GM12878 (cell line): Measurements from ENCODE around the gene HEBP1.

Source experiments
- CBX3 ChIP-seq: fragments of 200-600 bp; sonication (generic); IDR thresholded peaks from 2 replicates; pipeline ENCODE4 v1.6.1; 2016; ENCODE audit warnings: low read depth, borderline replicate concordance
- CTCF ChIP-seq, 3 experiments: IDR thresholded peaks in 2 of 3; conservative IDR thresholded peaks in 1 of 3; 2 replicates each; pipeline ENCODE4 v1.5.1; 2011; ENCODE audit warnings: low read depth in 3 of 3, low read length in 3 of 3, mild to moderate bottlenecking in 3 of 3, control low read depth in 2 of 3, moderate library complexity in 2 of 3, inconsistent platforms in 1 of 3, mixed read lengths in 1 of 3; ENCODE audit not compliant: control insufficient read depth in 2 of 3, insufficient read depth in 1 of 3; ENCODE audit errors: extremely low read depth in 1 of 3
- EZH2 ChIP-seq: IDR thresholded peaks from 2 replicates; pipeline ENCODE4 v1.6.1; 2012; ENCODE audit warnings: low read depth, mild to moderate bottlenecking, control low read depth, inconsistent platforms, low read length, borderline replicate concordance; ENCODE audit not compliant: control insufficient read depth
- JUND ChIP-seq: IDR thresholded peaks from 2 replicates; pipeline ENCODE4 v1.6.1; 2012; ENCODE audit warnings: low read depth, mild to moderate bottlenecking, low read length, improper control_type of control experiment, moderate library complexity
- KDM1A ChIP-seq: fragments of 200-600 bp; sonication (generic); IDR thresholded peaks from 2 replicates; pipeline ENCODE4 v1.6.1; 2016; ENCODE audit warnings: borderline replicate concordance
- NR2C2 ChIP-seq: IDR thresholded peaks from 2 replicates; pipeline ENCODE4 v1.6.1; 2011; ENCODE audit warnings: borderline replicate concordance, low read depth; ENCODE audit not compliant: control insufficient read depth, insufficient read length
- POLR2A ChIP-seq: IDR thresholded peaks from 2 replicates; pipeline ENCODE4 v1.6.1; 2011; ENCODE audit warnings: low read depth, mild to moderate bottlenecking, low read length
- POLR2AphosphoS5 ChIP-seq: IDR thresholded peaks from 2 replicates; pipeline ENCODE4 v1.6.1; 2011; ENCODE audit warnings: mild to moderate bottlenecking, low read length, inconsistent platforms
- TCF7 ChIP-seq: IDR thresholded peaks from 2 replicates; pipeline ENCODE4 v1.6.1; 2014; ENCODE audit warnings: antibody characterized with exemption, borderline replicate concordance
- YY1 ChIP-seq: IDR thresholded peaks from 2 replicates; pipeline ENCODE4 v1.6.1; 2011; ENCODE audit warnings: low read depth, mild to moderate bottlenecking, low read length
- ZNF24 ChIP-seq: fragments of 450-650 bp; IDR thresholded peaks from 2 replicates; pipeline ENCODE4 v1.6.1; 2017; ENCODE audit warnings: antibody characterized with exemption, mild to moderate bottlenecking
- TF ChIP-seq, protein P1 (sequence below): IDR thresholded peaks from 2 replicates; pipeline ENCODE4 v1.6.1; 2012; ENCODE audit warnings: low read depth, low read length, improper control_type of control experiment
- TF ChIP-seq, protein P2 (sequence below): IDR thresholded peaks from 2 replicates; pipeline ENCODE4 v1.6.1; 2012; ENCODE audit warnings: low read depth, low read length, improper control_type of control experiment
- TF ChIP-seq, protein P3 (sequence below): fragments of 450-650 bp; IDR thresholded peaks from 2 replicates; pipeline ENCODE4 v1.6.1; 2016; ENCODE audit warnings: mild to moderate bottlenecking

- TF ChIP-seq YY1 = no peak
- no peak for TF ChIP-seq POLR2A
- TF ChIP-seq TCF7 = no peak
- TF ChIP-seq, protein P1, sequence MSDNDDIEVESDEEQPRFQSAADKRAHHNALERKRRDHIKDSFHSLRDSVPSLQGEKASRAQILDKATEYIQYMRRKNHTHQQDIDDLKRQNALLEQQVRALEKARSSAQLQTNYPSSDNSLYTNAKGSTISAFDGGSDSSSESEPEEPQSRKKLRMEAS = no peak
- no peak for TF ChIP-seq NR2C2
- TF ChIP-seq, protein P2, sequence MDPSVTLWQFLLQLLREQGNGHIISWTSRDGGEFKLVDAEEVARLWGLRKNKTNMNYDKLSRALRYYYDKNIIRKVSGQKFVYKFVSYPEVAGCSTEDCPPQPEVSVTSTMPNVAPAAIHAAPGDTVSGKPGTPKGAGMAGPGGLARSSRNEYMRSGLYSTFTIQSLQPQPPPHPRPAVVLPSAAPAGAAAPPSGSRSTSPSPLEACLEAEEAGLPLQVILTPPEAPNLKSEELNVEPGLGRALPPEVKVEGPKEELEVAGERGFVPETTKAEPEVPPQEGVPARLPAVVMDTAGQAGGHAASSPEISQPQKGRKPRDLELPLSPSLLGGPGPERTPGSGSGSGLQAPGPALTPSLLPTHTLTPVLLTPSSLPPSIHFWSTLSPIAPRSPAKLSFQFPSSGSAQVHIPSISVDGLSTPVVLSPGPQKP = no peak
- TF ChIP-seq CBX3 = no peak
- no peak for TF ChIP-seq EZH2
- no peak for TF ChIP-seq ZNF24
- TF ChIP-seq KDM1A = no peak
- TF ChIP-seq CTCF (IDR thresholded peaks at IDR 0.05 in 2 of 3, conservative IDR thresholded peaks at IDR 0.05 in 1 of 3; ENCODE audit: control insufficient read depth in 2 of 3, extremely low read depth in 1 of 3, insufficient read depth in 1 of 3, low read depth in 3 of 3, low read length in 3 of 3) = no peak
- no peak for TF ChIP-seq JUND
- no peak for TF ChIP-seq POLR2AphosphoS5
- TF ChIP-seq, protein P3, sequence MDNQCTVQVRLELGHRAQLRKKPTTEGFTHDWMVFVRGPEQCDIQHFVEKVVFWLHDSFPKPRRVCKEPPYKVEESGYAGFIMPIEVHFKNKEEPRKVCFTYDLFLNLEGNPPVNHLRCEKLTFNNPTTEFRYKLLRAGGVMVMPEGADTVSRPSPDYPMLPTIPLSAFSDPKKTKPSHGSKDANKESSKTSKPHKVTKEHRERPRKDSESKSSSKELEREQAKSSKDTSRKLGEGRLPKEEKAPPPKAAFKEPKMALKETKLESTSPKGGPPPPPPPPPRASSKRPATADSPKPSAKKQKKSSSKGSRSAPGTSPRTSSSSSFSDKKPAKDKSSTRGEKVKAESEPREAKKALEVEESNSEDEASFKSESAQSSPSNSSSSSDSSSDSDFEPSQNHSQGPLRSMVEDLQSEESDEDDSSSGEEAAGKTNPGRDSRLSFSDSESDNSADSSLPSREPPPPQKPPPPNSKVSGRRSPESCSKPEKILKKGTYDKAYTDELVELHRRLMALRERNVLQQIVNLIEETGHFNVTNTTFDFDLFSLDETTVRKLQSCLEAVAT = no peak
These were observed 61.5 kb downstream of the HEBP1 start for GRCh38 chr12:12938541-12938940.
